GM19099 (cell line): ENCODE measurements around the gene F2RL2.

Experiments
- POLR2A ChIP-seq: IDR thresholded peaks from 3 replicates; pipeline ENCODE4 v1.6.1; 2011; ENCODE audit warnings: low read depth; ENCODE audit not compliant: insufficient read length; ENCODE audit errors: extremely low read depth

The F2RL2 gene

GRCh38 chr5:76606701-76607100 is 16.5 kb downstream of the F2RL2 start:
- no peak for TF ChIP-seq POLR2A

- TF ChIP-seq POLR2A, result no peak
Measured at GRCh38 chr5:76604838-76605237, 18.4 kb downstream of the F2RL2 start.

GRCh38 chr5:76602094-76602726 is 21.0 kb downstream of the F2RL2 start:
- no peak for TF ChIP-seq POLR2A

GRCh38 chr5:76601470-76601869 is 21.7 kb downstream of the F2RL2 start:
- no peak for TF ChIP-seq POLR2A

GRCh38 chr5:76600716-76601115 is 22.5 kb downstream of the F2RL2 start:
- TF ChIP-seq POLR2A, result no peak

- TF ChIP-seq POLR2A, result no peak
Measured at GRCh38 chr5:76598531-76598930, 24.7 kb downstream of the F2RL2 start.

- TF ChIP-seq POLR2A, result no peak
Measured at GRCh38 chr5:76595755-76596481, 27.3 kb downstream of the F2RL2 start.

GRCh38 chr5:76594107-76594506 is 29.1 kb downstream of the F2RL2 start:
- TF ChIP-seq POLR2A, result no peak

- no peak for TF ChIP-seq POLR2A
Measured at GRCh38 chr5:76592692-76593091, 30.5 kb downstream of the F2RL2 start.

GRCh38 chr5:76591366-76591765 is 31.8 kb downstream of the F2RL2 start:
- TF ChIP-seq POLR2A, result no peak

GRCh38 chr5:76590027-76590426 is 33.2 kb downstream of the F2RL2 start:
- TF ChIP-seq POLR2A, result no peak

- no peak for TF ChIP-seq POLR2A
Measured at GRCh38 chr5:76586531-76586930, 36.7 kb downstream of the F2RL2 start.

GRCh38 chr5:76585783-76586217 is 37.4 kb downstream of the F2RL2 start:
- TF ChIP-seq POLR2A, result no peak

- no peak for TF ChIP-seq POLR2A
Measured at GRCh38 chr5:76583163-76584047, 39.8 kb downstream of the F2RL2 start.
